B cell (primary cell): Measurements from ENCODE around the gene CHST13. TPM values are rescaled to one million over a fixed set of nuclear protein-coding genes. Genes with fewer than 3 reads are reported as not detected.

Experiments used
- ATAC-seq: fragments of 200-7000 bp; cut with Tn5 transposase; one replicate; pipeline ENCODE4 v1.10.0; 2021; ENCODE audit warnings: low read depth, mild to moderate bottlenecking, moderate number of reproducible peaks, moderate library complexity
- CTCF ChIA-PET: fragments of 350-600 bp; sonication (Branson Sonifier 250); formaldehyde crosslinking; loops from one replicate; lab custom pipeline; 2021; ENCODE audit warnings: antibody characterized with exemption, inconsistent platforms; lab: Charles Lee
- POLR2A ChIA-PET: fragments of 350-600 bp; sonication (Branson Sonifier 250); formaldehyde crosslinking; loops from one replicate; lab custom pipeline; 2021; ENCODE audit warnings: antibody characterized with exemption; lab: Charles Lee
- DNase-seq: peaks from one replicate; pipeline ENCODE4 v3.0.0; 2013
- H2AFZ ChIP-seq: 2 replicates; pipeline ENCODE4 v1.6.1; 2012; ENCODE audit warnings: mild to moderate bottlenecking, low read depth, low read length; ENCODE audit not compliant: insufficient read depth, poor library complexity, severe bottlenecking
- H3K27ac ChIP-seq, 2 donors: 1 replicate in 1 of 2; 2 replicates in 1 of 2; pipeline ENCODE4 v1.5.1; 2012 to 2013; ENCODE audit warnings: low read length in 2 of 2, mild to moderate bottlenecking in 2 of 2, moderate library complexity in 1 of 2
- H3K27me3 ChIP-seq, 4 experiments: fragments of 200-600 bp in 1 of 4; sonication (generic) in 1 of 4; replicated peaks in 1 of 4; 1 replicate in 2 of 4; 2 replicates in 2 of 4; pipeline versions ENCODE4 v1.6.1 to v1.7.0; 2013 to 2016; ENCODE audit warnings: low read length in 3 of 4, mild to moderate bottlenecking in 2 of 4, mixed read lengths in 1 of 4, moderate library complexity in 1 of 4; ENCODE audit not compliant: insufficient read depth in 4 of 4, control insufficient read depth in 3 of 4; ENCODE audit errors: control extremely low read depth in 1 of 4
- H3K36me3 ChIP-seq, 2 experiments: replicated peaks in 1 of 2; 1 replicate in 1 of 2; 2 replicates in 1 of 2; pipeline versions ENCODE4 v1.6.1 to v1.7.1; 2013; ENCODE audit warnings: low read length in 1 of 2; ENCODE audit not compliant: insufficient read depth in 2 of 2, control insufficient read depth in 1 of 2; ENCODE audit errors: control extremely low read depth in 1 of 2, extremely low read depth in 1 of 2
- H3K4me1 ChIP-seq, 2 donors: fragments of 200-600 bp in 1 of 2; sonication (generic) in 1 of 2; 1 replicate in 1 of 2; 2 replicates in 1 of 2; pipeline versions ENCODE4 v1.5.1 to v1.6.1; 2013 to 2017; ENCODE audit warnings: low read length in 2 of 2; ENCODE audit not compliant: control insufficient read depth in 2 of 2, insufficient read depth in 2 of 2
- H3K4me2 ChIP-seq: replicated peaks from 2 replicates; pipeline ENCODE3; 2012; ENCODE audit warnings: mild to moderate bottlenecking, low read depth, low read length; ENCODE audit not compliant: poor library complexity, severe bottlenecking
- H3K4me3 ChIP-seq, 5 experiments: fragments of 200-600 bp in 1 of 5; sonication (generic) in 1 of 5; 1 replicate in 3 of 5; 2 replicates in 2 of 5; pipeline versions ENCODE4 v1.5.1 to v1.7.0; 2011 to 2016; ENCODE audit warnings: low read length in 4 of 5, mild to moderate bottlenecking in 4 of 5, low read depth in 2 of 5, control low read depth in 1 of 5, moderate library complexity in 1 of 5; ENCODE audit not compliant: insufficient read depth in 1 of 5; ENCODE audit errors: control extremely low read depth in 1 of 5, extremely low read depth in 1 of 5
- H3K79me2 ChIP-seq: fragments of 200-600 bp; sonication (generic); one replicate; pipeline ENCODE4 v1.6.0; 2016; ENCODE audit warnings: low read length; ENCODE audit not compliant: control insufficient read depth, insufficient read depth
- H3K9ac ChIP-seq: fragments of 200-600 bp; sonication (generic); 2 replicates; pipeline ENCODE4 v1.6.1; 2017; ENCODE audit warnings: mild to moderate bottlenecking, low read length, moderate library complexity
- H3K9me3 ChIP-seq, 3 donors: one replicate each; pipeline versions ENCODE4 v1.6.1 to v1.7.1; 2013; ENCODE audit warnings: low read length in 2 of 3; ENCODE audit not compliant: control insufficient read depth in 2 of 3, insufficient read depth in 1 of 3; ENCODE audit errors: control extremely low read depth in 1 of 3
- H4K20me1 ChIP-seq: 2 replicates; pipeline ENCODE4 v1.6.0; 2012; ENCODE audit warnings: mild to moderate bottlenecking, low read length; ENCODE audit not compliant: insufficient read depth, control insufficient read depth, poor library complexity, severe bottlenecking
- H3K27ac Mint-ChIP-seq: one replicate; pipeline ENCODE4 v1.8.0; 2021; ENCODE audit warnings: mixed read lengths
- H3K27me3 Mint-ChIP-seq: one replicate; pipeline ENCODE4 v1.8.0; 2021; ENCODE audit warnings: mixed read lengths
- H3K4me1 Mint-ChIP-seq: one replicate; pipeline ENCODE4 v1.8.0; 2021; ENCODE audit warnings: mixed read lengths
- H3K4me3 Mint-ChIP-seq: one replicate; pipeline ENCODE4 v1.8.0; 2021; ENCODE audit warnings: mixed read lengths
- H3K9me3 Mint-ChIP-seq: one replicate; pipeline ENCODE4 v1.8.0; 2022; ENCODE audit warnings: mixed read lengths; ENCODE audit not compliant: insufficient read depth
- CTCF ChIP-seq: fragments of 200-600 bp; IDR thresholded peaks from one replicate; pipeline ENCODE4 v1.8.0; 2022; ENCODE audit warnings: antibody characterized with exemption, mild to moderate bottlenecking
- EZH2 ChIP-seq: IDR thresholded peaks from 2 replicates; pipeline ENCODE4 v1.6.1; 2012; ENCODE audit warnings: borderline replicate concordance, low read depth, mild to moderate bottlenecking, moderate library complexity, low read length; ENCODE audit not compliant: insufficient read depth, poor library complexity, severe bottlenecking
- WGBS: methylation state at CpG from one replicate; pipeline ENCODE4 v1.1.5; 2013; ENCODE audit warnings: missing lambda C conversion rate; ENCODE audit not compliant: insufficient coverage; 5-methylcytosine and 5-hydroxymethylcytosine counted together
- intact Hi-C: fragments of 100-400 bp; cut with micrococcal nuclease; formaldehyde crosslinking; loops from one replicate; pipeline ENCODE4 v1.10.0; 2022
- polyA plus RNA-seq: library from polyadenylated mRNA; depleted of rRNA; stranded (reverse); fragments of >200 nt; gene quantifications from 2 replicates; pipeline ENCODE4 v1.2.3, GENCODE V29; 2012
- total RNA-seq, 2 donors: library from RNA; stranded (reverse); fragments of 120-200 nt in 1 of 2; gene quantifications; 1 replicate in 1 of 2; 2 replicates in 1 of 2; pipeline versions ENCODE4 v1.2.3 to v1.2.4, GENCODE V29; 2013 to 2022

Gene CHST13
- total and polyA plus RNA-seq, 2 donors (not counting 1 experiment from before 2014, with no cell fraction given) = 0.07 TPM; not detected in 1

GRCh38 chr3:126527006-126527405, 3.1 kb downstream of the CHST13 start:
- Histone ChIP-seq H3K9me3 (peaks cover 0 to 4% (median 0%) of the 10 kb centered on the region in 3 donors), H3K4me1 (peaks cover 0 to 14% of the 10 kb centered on the region in 2 donors), H2AFZ (no peak overlapping the region), H3K9ac (no peak overlapping the region), H3K27me3 (peaks cover 0 to 32% (median 8%) of the 10 kb centered on the region in 4 experiments), H3K4me2 (no peak overlapping the region), H3K27ac (no peak overlapping the region), H4K20me1 (no peaks in the 10 kb centered on the region), H3K36me3 (no peaks in the 10 kb centered on the region), H3K4me3 (no peak overlapping the region), H3K79me2 (no peaks in the 10 kb centered on the region)
- H3K27ac Mint-ChIP-seq = no peak overlapping the region
- no peaks in the 10 kb centered on the region for H3K4me1 Mint-ChIP-seq
- no peaks in the 10 kb centered on the region for H3K9me3 Mint-ChIP-seq
- TF ChIP-seq EZH2 (no peak), CTCF (no peak)
- intact Hi-C loops = no loop called here
- peaks cover 33% of the 10 kb centered on the region for H3K27me3 Mint-ChIP-seq
- ATAC-seq (no peak), DNase-seq (no peak)
- ChIA-PET CTCF (no interaction called here), POLR2A (no interaction called here)
- WGBS = 66% methylated on average over 4 of the region's 7 CpGs
- H3K4me3 Mint-ChIP-seq = no peak overlapping the region

- H3K4me3 Mint-ChIP-seq = no peak overlapping the region
- no peaks in the 10 kb centered on the region for H3K36me3 ChIP-seq
- CTCF ChIA-PET = no interaction called here
- no peaks in the 10 kb centered on the region for H3K4me1 Mint-ChIP-seq
- ATAC-seq (no peak), DNase-seq (no peak)
- no peak overlapping the region for H3K4me3 ChIP-seq
- H3K27ac Mint-ChIP-seq = no peak overlapping the region
- peaks cover 0 to 4% (median 0%) of the 10 kb centered on the region in 3 donors for H3K9me3 ChIP-seq
- H3K27me3 Mint-ChIP-seq = peaks cover 28% of the 10 kb centered on the region
- WGBS = 67% methylated on average over 6 of the region's 6 CpGs
- H3K9ac ChIP-seq = no peak overlapping the region
- H3K9me3 Mint-ChIP-seq = no peaks in the 10 kb centered on the region
- H2AFZ ChIP-seq = no peak overlapping the region
- no peaks in the 10 kb centered on the region for H3K79me2 ChIP-seq
- POLR2A ChIA-PET = no interaction called here
- H3K27ac ChIP-seq = no peak overlapping the region
- no peak for TF ChIP-seq EZH2
- peaks cover 0 to 30% (median 8%) of the 10 kb centered on the region in 4 experiments for H3K27me3 ChIP-seq
- H3K4me2 ChIP-seq = no peak overlapping the region
- no peaks in the 10 kb centered on the region for H4K20me1 ChIP-seq
- H3K4me1 ChIP-seq = peaks cover 0 to 14% of the 10 kb centered on the region in 2 donors
- intact Hi-C loops = no loop called here
These were observed 3.7 kb downstream of the CHST13 start for GRCh38 chr3:126527455-126528211.
